HG02610 (cell line): ENCODE data around the gene SART3.
"Not testable (repeated sequence)": the region's sequence is repeated elsewhere in the genome, so short reads cannot be mapped to it uniquely, and the experiment has no call there.

Experiments
- ATAC-seq: cut with Tn5 transposase; IDR thresholded peaks from one replicate; pipeline ENCODE4 v1.9.1; 2021; ENCODE audit warnings: mild to moderate bottlenecking, moderate library complexity; ENCODE audit not compliant: unreplicated experiment

The SART3 gene

GRCh38 chr12:108565976-108566375 lies 5.0 kb upstream of the SART3 start:
- ATAC-seq, result no peak

GRCh38 chr12:108565146-108565545 lies 4.2 kb upstream of the SART3 start:
- ATAC-seq, result no peak

GRCh38 chr12:108564724-108565123 lies 3.8 kb upstream of the SART3 start:
- ATAC-seq, result no peak

GRCh38 chr12:108563804-108564151 lies 2.8 kb upstream of the SART3 start:
- ATAC-seq, result no peak

GRCh38 chr12:108563136-108563803 lies 2.3 kb upstream of the SART3 start:
- ATAC-seq, result peak; percentile 29

GRCh38 chr12:108562348-108563135 lies 1.6 kb upstream of the SART3 start, which contains the start of gene ISCU:
TSS of gene ISCU (plus strand) at chr12:108562596. CDS start at chr12:108562623, 27 bp downstream.
- ATAC-seq, result peak; percentile 53

- no peak for ATAC-seq
Measured at GRCh38 chr12:108561852-108562347, 927 bp upstream of the SART3 start.

- no peak for ATAC-seq
Measured at GRCh38 chr12:108560321-108560721, 652 bp downstream of the SART3 start.

- ATAC-seq, result no peak
Measured at GRCh38 chr12:108559748-108560147, 1.2 kb downstream of the SART3 start.

GRCh38 chr12:108559007-108559655 lies 1.8 kb downstream of the SART3 start:
- no peak for ATAC-seq

- ATAC-seq, result not testable (repeated sequence)
Measured at GRCh38 chr12:108555383-108555782, 5.6 kb downstream of the SART3 start.

GRCh38 chr12:108553799-108554198 lies 7.2 kb downstream of the SART3 start:
- no peak for ATAC-seq

- ATAC-seq, result no peak
Measured at GRCh38 chr12:108551535-108551934, 9.4 kb downstream of the SART3 start.

GRCh38 chr12:108548954-108549521 lies 11.9 kb downstream of the SART3 start:
- ATAC-seq, result no peak

GRCh38 chr12:108547686-108548085 lies 13.3 kb downstream of the SART3 start:
- no peak for ATAC-seq

GRCh38 chr12:108543652-108544051 lies 17.3 kb downstream of the SART3 start:
- ATAC-seq, result no peak

- no peak for ATAC-seq
Measured at GRCh38 chr12:108542320-108542719, 18.7 kb downstream of the SART3 start.

GRCh38 chr12:108538616-108539195 lies 22.3 kb downstream of the SART3 start:
- no peak for ATAC-seq

GRCh38 chr12:108538146-108538545 lies 22.8 kb downstream of the SART3 start:
- ATAC-seq, result no peak

GRCh38 chr12:108531929-108532848 lies 28.8 kb downstream of the SART3 start:
- no peak for ATAC-seq
